BLaER1 (cell line): ENCODE measurements around the gene GRK7.

ENCODE experiments used
- H3K27ac ChIP-seq: shearing (Covaris generic); formaldehyde crosslinking; 2 replicates; pipeline ENCODE4 v1.8.1; 2022
- H3K27me3 ChIP-seq: shearing (Covaris generic); formaldehyde crosslinking; 2 replicates; pipeline ENCODE4 v1.8.1; 2022
- H3K36me3 ChIP-seq: shearing (Covaris generic); formaldehyde crosslinking; 2 replicates; pipeline ENCODE4 v1.8.1; 2022
- H3K4me1 ChIP-seq: shearing (Covaris generic); formaldehyde crosslinking; 2 replicates; pipeline ENCODE4 v1.8.1; 2022
- H3K4me2 ChIP-seq: shearing (Covaris generic); formaldehyde crosslinking; 2 replicates; pipeline ENCODE4 v1.8.1; 2022
- H3K4me3 ChIP-seq: shearing (Covaris generic); formaldehyde crosslinking; 2 replicates; pipeline ENCODE4 v1.8.1; 2022
- H3K9ac ChIP-seq: shearing (Covaris generic); formaldehyde crosslinking; 2 replicates; pipeline ENCODE4 v1.8.1; 2022
- H3K9me3 ChIP-seq: shearing (Covaris generic); formaldehyde crosslinking; 2 replicates; pipeline ENCODE4 v1.8.1; 2022
- H4K20me1 ChIP-seq: shearing (Covaris generic); formaldehyde crosslinking; 2 replicates; pipeline ENCODE4 v1.8.1; 2022
- Cebpa-rat ChIP-seq: shearing (Covaris generic); IDR thresholded peaks from 2 replicates; pipeline ENCODE4 v1.8.1; 2022

GRK7 gene

DNA sequence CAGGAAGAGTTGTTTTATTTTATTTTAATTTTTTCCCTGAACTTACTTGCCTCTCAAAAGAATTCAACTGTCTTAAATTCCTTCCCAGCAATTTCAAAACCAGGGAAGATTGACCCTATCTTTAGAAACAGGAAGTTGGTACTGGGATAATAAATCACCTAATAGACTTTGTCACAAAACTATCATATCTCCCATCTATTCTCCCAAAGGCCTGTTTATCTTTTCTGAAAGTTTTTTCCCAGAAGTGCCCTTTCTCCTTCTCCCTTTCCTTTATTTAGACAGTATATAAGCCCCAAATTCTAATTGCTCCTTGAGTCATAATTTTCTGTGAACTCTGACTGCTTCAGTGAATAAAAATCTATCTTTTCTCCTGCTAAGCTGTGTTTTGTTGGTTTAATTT is 28.0 kb upstream of the GRK7 start:
- H3K9ac ChIP-seq = no peak overlapping the region
- H3K4me3 ChIP-seq = no peak overlapping the region
- TF ChIP-seq Cebpa-rat = no peak

DNA sequence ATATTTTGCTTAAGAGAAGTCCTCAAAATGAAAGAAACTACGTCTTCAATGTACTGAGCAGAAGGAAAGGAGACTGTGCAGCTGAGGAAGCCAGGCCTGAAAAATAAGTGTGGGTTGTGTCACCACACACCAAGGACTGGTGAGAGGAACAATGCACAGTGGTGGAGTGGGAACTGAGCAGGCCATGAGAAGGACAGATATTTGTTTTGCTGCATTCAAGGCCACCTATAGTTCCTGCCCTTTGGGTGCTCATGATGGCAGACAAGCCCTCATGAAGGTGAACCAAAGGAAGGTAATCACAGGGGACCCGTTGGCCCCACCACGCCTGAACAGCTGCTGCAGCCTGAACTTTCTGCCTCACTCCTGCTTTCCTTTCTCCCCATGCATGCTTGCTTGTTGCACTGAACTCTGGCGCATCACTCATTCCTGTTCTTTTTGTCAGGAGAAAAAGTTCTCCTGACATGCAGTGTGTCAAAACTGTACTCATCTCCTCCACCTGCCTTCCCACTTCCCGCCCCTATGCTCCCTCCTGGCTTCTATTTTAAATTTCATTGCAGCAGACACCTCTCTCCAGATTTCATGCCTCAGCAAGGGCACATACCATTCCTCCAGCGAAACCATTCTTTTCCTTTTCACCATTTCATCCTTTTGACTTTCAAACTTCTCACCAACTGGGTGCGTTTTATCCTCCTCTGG is 27.3 kb upstream of the GRK7 start:
- peaks cover 16% of the 10 kb centered on the region for H4K20me1 ChIP-seq
- no peaks in the 10 kb centered on the region for H3K36me3 ChIP-seq
- H3K27ac ChIP-seq = no peak overlapping the region
- no peak for TF ChIP-seq Cebpa-rat
- no peak overlapping the region for H3K4me3 ChIP-seq
- H3K9me3 ChIP-seq = no peaks in the 10 kb centered on the region
- no peak overlapping the region for H3K9ac ChIP-seq
- H3K27me3 ChIP-seq = no peaks in the 10 kb centered on the region
- peaks cover 27% of the 10 kb centered on the region for H3K4me1 ChIP-seq
- no peak overlapping the region for H3K4me2 ChIP-seq

More for the DNA sequence above, 28.0 kb upstream of the GRK7 start:
- Histone ChIP-seq H4K20me1 (peaks cover 9% of the 10 kb centered on the region), H3K4me1 (peaks cover 19% of the 10 kb centered on the region), H3K4me2 (no peak overlapping the region), H3K36me3 (no peaks in the 10 kb centered on the region), H3K27me3 (no peaks in the 10 kb centered on the region), H3K27ac (no peak overlapping the region), H3K9me3 (no peaks in the 10 kb centered on the region)

DNA sequence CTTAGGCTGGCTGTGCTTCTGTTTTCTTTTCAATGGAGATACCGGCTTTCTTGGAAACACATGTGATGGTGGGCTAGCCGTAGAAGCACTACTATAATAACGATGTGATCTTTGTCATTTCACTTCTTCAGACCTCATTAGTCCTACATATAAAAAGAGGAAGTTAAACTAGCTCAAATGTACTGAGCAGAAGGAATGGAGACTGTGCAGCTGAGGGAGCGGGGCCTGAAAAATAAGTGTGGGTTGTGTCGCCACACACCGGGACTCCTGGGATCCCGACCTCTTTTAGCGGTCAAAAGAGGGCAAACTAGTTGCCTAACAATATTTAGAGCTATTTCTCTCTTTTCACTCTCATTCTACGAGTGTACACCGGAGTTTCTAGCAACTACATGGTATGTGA is 26.1 kb upstream of the GRK7 start:
- no peaks in the 10 kb centered on the region for H3K9me3 ChIP-seq
- no peaks in the 10 kb centered on the region for H3K36me3 ChIP-seq
- H3K4me3 ChIP-seq = no peak overlapping the region
- H3K4me1 ChIP-seq = peaks cover 34% of the 10 kb centered on the region
- H3K27me3 ChIP-seq = no peaks in the 10 kb centered on the region
- H3K4me2 ChIP-seq = no peak overlapping the region
- H4K20me1 ChIP-seq = peaks cover 28% of the 10 kb centered on the region
- no peak for TF ChIP-seq Cebpa-rat
- H3K9ac ChIP-seq = no peak overlapping the region
- no peak overlapping the region for H3K27ac ChIP-seq

DNA sequence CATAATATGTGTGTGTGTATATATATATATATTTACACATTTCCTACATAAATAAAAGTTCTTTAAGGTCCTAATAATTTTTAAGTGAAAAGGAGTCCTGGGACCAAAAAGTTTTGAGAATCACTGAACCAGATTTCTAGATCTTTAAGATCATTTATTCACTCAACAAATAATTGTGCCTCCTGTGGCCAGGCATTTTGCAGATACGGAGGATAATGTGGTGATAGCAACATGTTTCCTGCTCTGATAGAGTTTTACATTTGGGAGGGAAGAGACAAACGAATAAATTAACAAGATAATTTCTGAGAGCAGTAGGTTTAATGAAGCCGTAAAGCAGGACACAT is 25.6 kb upstream of the GRK7 start:
- Histone ChIP-seq H3K27ac (peak overlapping the region; percentile 49; the same call in 1 of the 2 replicates), H3K9ac (peak overlapping the region; percentile 60; the same call in 1 of the 2 replicates), H3K4me2 (peak overlapping the region; percentile 66), H4K20me1 (peaks cover 34% of the 10 kb centered on the region), H3K4me3 (peak overlapping the region; percentile 90), H3K27me3 (no peaks in the 10 kb centered on the region), H3K4me1 (peaks cover 34% of the 10 kb centered on the region), H3K9me3 (no peaks in the 10 kb centered on the region), H3K36me3 (0 out of 2 replicates have a peak, but pooled peaks cover 4% of the 10 kb centered on the region)
- no peak for TF ChIP-seq Cebpa-rat

- H3K36me3 ChIP-seq = peaks cover 8% of the 10 kb centered on the region; the same call in 1 of the 2 replicates
- peak within 1 kb of the TSS; percentile 95 for H3K9ac ChIP-seq
These were observed 25.0 kb upstream of the GRK7 start, which contains the start of gene RNF7 for GRCh38 chr3:141738022-141738890. TSS of gene RNF7 (plus strand) at chr3:141738298. CDS start at chr3:141738342, 44 bp downstream.

GRCh38 chr3:141738891-141739363 is 24.3 kb upstream of the GRK7 start:
- TF ChIP-seq Cebpa-rat = no peak
- H3K9ac ChIP-seq = peak overlapping the region; percentile 95
- H3K9me3 ChIP-seq = no peaks in the 10 kb centered on the region
- H3K4me2 ChIP-seq = peak overlapping the region; percentile 81
- H3K4me3 ChIP-seq = peak overlapping the region; percentile 90
- peaks cover 34% of the 10 kb centered on the region for H3K4me1 ChIP-seq
- H3K36me3 ChIP-seq = peaks cover 13% of the 10 kb centered on the region; the same call in 1 of the 2 replicates
- H3K27me3 ChIP-seq = no peaks in the 10 kb centered on the region
- peaks cover 46% of the 10 kb centered on the region for H4K20me1 ChIP-seq
- H3K27ac ChIP-seq = peak overlapping the region; percentile 94

More at GRCh38 chr3:141738022-141738890, 25.0 kb upstream of the GRK7 start, which contains the start of gene RNF7:
- TF ChIP-seq Cebpa-rat = peak; percentile 84; the same call in 1 of the 2 replicates
- Histone ChIP-seq H3K9me3 (no peaks in the 10 kb centered on the region), H3K4me3 (peak within 1 kb of the TSS; percentile 90), H3K27me3 (no peaks in the 10 kb centered on the region), H3K27ac (peak within 1 kb of the TSS; percentile 94), H4K20me1 (peaks cover 40% of the 10 kb centered on the region), H3K4me1 (peaks cover 34% of the 10 kb centered on the region), H3K4me2 (peak within 1 kb of the TSS; percentile 81)

DNA sequence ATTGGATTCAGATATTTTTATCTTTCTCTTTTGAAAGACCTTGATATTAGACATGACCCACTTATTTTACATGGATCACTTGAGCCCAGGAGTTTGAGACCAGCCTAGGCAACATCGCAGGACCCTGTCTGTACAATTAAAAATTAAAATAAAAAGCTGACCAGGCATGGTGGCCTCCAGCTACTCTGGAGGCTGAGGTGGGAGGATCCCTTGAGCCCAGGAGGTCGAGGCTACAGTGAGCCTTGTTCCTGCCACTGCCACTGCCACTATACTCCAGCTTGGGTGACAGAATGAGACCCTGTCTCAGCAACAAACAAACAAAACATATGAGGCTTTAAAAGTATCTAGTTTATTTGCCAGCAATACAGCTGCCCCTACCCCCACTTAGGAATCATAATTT is 23.5 kb upstream of the GRK7 start:
- H3K4me1 ChIP-seq = peaks cover 34% of the 10 kb centered on the region
- H3K4me2 ChIP-seq = peak overlapping the region; percentile 81
- TF ChIP-seq Cebpa-rat = no peak
- H3K27ac ChIP-seq = peak overlapping the region; percentile 94
- peaks cover 54% of the 10 kb centered on the region for H4K20me1 ChIP-seq
- H3K4me3 ChIP-seq = peak overlapping the region; percentile 90
- H3K9ac ChIP-seq = peak overlapping the region; percentile 95
- peaks cover 21% of the 10 kb centered on the region; the same call in 1 of the 2 replicates for H3K36me3 ChIP-seq
- H3K9me3 ChIP-seq = no peaks in the 10 kb centered on the region
- no peaks in the 10 kb centered on the region for H3K27me3 ChIP-seq

DNA sequence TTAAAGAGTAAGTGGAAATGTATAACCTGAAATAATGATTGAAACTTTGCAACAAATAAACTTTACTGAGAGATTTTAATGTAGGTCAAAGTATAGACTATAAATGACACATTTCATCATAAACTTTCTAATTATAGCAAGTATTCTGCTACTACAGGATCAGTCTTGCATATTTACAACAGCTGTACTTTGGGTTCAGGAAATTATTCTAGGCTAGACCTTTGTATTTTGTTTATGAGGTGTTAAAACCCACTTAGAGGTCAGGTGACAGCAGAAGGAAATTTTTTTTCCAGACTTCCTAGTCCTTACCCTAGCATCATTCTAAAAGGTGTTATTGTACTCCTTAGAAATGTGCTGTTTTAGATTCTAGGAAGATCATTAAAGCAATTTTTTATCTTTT is 22.9 kb upstream of the GRK7 start:
- Histone ChIP-seq H4K20me1 (peaks cover 61% of the 10 kb centered on the region), H3K36me3 (peaks cover 27% of the 10 kb centered on the region), H3K27me3 (no peaks in the 10 kb centered on the region), H3K27ac (peak overlapping the region; percentile 94; the same call in 1 of the 2 replicates), H3K4me3 (peak overlapping the region; percentile 90), H3K4me2 (peak overlapping the region; percentile 81), H3K4me1 (peaks cover 34% of the 10 kb centered on the region), H3K9ac (peak overlapping the region; percentile 95; the same call in 1 of the 2 replicates), H3K9me3 (no peaks in the 10 kb centered on the region)
- no peak for TF ChIP-seq Cebpa-rat

GRCh38 chr3:141743305-141743704 is 19.9 kb upstream of the GRK7 start:
- Histone ChIP-seq H3K9ac (no peak overlapping the region), H3K36me3 (peaks cover 55% of the 10 kb centered on the region), H3K4me2 (no peak overlapping the region), H3K4me1 (peaks cover 24% of the 10 kb centered on the region), H3K27ac (no peak overlapping the region), H3K9me3 (no peaks in the 10 kb centered on the region), H3K4me3 (no peak overlapping the region), H4K20me1 (peaks cover 85% of the 10 kb centered on the region), H3K27me3 (no peaks in the 10 kb centered on the region)
- no peak for TF ChIP-seq Cebpa-rat
